ENCODE results near the gene CACNA1B. TPM values are rescaled to one million over a fixed set of nuclear protein-coding genes. Genes with fewer than 3 reads are reported as not detected.

Gene CACNA1B
- total and polyA plus RNA-seq, 2 of the 13 experiments (the other 11 are each of a cell fraction or from before 2014, with no cell fraction given): under 0.01 to 0.04 TPM

DNA sequence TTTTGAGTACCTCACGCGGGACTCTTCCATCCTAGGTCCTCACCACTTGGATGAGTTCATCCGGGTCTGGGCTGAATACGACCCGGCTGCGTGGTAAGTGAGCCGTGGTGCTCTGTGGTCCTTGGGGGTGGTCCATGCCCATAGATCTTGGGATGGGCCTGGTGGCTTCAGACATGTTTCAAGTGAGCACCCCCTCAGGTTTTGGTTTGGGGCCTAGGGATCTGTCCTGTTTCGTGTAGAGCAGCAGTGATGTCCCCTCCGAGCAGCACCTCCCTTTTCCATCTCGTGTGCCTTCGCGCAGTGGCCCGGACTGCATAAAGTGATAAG lies 218.9 kb downstream of the CACNA1B start:
- ChIA-PET CTCF (ENCODE audit: low intra/inter-chr PET ratio, low total read pairs) (no interaction called here), POLR2A (no interaction called here)
- TF ChIP-seq, protein P1, sequence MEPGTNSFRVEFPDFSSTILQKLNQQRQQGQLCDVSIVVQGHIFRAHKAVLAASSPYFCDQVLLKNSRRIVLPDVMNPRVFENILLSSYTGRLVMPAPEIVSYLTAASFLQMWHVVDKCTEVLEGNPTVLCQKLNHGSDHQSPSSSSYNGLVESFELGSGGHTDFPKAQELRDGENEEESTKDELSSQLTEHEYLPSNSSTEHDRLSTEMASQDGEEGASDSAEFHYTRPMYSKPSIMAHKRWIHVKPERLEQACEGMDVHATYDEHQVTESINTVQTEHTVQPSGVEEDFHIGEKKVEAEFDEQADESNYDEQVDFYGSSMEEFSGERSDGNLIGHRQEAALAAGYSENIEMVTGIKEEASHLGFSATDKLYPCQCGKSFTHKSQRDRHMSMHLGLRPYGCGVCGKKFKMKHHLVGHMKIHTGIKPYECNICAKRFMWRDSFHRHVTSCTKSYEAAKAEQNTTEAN (CRISPR knock-in tag; conservative IDR thresholded peaks at IDR 0.05): no peak
- TF ChIP-seq MIXL1 (CRISPR knock-in tag; IDR thresholded peaks at IDR 0.05): no peak
- no peak for TF ChIP-seq CERS6 (CRISPR knock-in tag; IDR thresholded peaks at IDR 0.05)
- TF ChIP-seq GTF2F1 (IDR thresholded peaks at IDR 0.05; ENCODE audit: low read length): no peak
- TF ChIP-seq, protein P2, sequence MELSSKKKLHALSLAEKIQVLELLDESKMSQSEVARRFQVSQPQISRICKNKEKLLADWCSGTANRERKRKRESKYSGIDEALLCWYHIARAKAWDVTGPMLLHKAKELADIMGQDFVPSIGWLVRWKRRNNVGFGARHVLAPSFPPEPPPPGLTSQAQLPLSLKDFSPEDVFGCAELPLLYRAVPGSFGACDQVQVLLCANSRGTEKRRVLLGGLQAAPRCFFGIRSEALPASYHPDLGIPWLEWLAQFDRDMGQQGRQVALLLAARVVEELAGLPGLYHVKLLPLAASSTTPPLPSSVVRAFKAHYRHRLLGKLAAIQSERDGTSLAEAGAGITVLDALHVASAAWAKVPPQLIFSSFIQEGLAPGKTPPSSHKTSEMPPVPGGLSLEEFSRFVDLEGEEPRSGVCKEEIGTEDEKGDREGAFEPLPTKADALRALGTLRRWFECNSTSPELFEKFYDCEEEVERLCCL (CRISPR knock-in tag; IDR thresholded peaks at IDR 0.05; ENCODE audit: borderline replicate concordance): no peak
- TF ChIP-seq, protein P3, sequence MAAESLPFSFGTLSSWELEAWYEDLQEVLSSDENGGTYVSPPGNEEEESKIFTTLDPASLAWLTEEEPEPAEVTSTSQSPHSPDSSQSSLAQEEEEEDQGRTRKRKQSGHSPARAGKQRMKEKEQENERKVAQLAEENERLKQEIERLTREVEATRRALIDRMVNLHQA (CRISPR knock-in tag; IDR thresholded peaks at IDR 0.05): no peak
- no peak for TF ChIP-seq MIER2 (CRISPR knock-in tag; IDR thresholded peaks at IDR 0.05)
- no peak for TF ChIP-seq YEATS2 (CRISPR knock-in tag; IDR thresholded peaks at IDR 0.05; ENCODE audit: borderline replicate concordance)
- TF ChIP-seq RFXAP (CRISPR knock-in tag; IDR thresholded peaks at IDR 0.05; ENCODE audit: borderline replicate concordance): no peak
- TF ChIP-seq, protein P4, sequence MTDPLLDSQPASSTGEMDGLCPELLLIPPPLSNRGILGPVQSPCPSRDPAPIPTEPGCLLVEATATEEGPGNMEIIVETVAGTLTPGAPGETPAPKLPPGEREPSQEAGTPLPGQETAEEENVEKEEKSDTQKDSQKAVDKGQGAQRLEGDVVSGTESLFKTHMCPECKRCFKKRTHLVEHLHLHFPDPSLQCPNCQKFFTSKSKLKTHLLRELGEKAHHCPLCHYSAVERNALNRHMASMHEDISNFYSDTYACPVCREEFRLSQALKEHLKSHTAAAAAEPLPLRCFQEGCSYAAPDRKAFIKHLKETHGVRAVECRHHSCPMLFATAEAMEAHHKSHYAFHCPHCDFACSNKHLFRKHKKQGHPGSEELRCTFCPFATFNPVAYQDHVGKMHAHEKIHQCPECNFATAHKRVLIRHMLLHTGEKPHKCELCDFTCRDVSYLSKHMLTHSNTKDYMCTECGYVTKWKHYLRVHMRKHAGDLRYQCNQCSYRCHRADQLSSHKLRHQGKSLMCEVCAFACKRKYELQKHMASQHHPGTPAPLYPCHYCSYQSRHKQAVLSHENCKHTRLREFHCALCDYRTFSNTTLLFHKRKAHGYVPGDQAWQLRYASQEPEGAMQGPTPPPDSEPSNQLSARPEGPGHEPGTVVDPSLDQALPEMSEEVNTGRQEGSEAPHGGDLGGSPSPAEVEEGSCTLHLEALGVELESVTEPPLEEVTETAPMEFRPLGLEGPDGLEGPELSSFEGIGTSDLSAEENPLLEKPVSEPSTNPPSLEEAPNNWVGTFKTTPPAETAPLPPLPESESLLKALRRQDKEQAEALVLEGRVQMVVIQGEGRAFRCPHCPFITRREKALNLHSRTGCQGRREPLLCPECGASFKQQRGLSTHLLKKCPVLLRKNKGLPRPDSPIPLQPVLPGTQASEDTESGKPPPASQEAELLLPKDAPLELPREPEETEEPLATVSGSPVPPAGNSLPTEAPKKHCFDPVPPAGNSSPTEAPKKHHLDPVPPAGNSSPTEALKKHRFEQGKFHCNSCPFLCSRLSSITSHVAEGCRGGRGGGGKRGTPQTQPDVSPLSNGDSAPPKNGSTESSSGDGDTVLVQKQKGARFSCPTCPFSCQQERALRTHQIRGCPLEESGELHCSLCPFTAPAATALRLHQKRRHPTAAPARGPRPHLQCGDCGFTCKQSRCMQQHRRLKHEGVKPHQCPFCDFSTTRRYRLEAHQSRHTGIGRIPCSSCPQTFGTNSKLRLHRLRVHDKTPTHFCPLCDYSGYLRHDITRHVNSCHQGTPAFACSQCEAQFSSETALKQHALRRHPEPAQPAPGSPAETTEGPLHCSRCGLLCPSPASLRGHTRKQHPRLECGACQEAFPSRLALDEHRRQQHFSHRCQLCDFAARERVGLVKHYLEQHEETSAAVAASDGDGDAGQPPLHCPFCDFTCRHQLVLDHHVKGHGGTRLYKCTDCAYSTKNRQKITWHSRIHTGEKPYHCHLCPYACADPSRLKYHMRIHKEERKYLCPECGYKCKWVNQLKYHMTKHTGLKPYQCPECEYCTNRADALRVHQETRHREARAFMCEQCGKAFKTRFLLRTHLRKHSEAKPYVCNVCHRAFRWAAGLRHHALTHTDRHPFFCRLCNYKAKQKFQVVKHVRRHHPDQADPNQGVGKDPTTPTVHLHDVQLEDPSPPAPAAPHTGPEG (CRISPR knock-in tag; IDR thresholded peaks at IDR 0.05): no peak
- TF ChIP-seq ZNF563 (CRISPR knock-in tag; IDR thresholded peaks at IDR 0.05): no peak
- no peak for TF ChIP-seq ZNF670 (CRISPR knock-in tag; IDR thresholded peaks at IDR 0.05; ENCODE audit: borderline replicate concordance)
- TF ChIP-seq KLF12 (CRISPR knock-in tag; IDR thresholded peaks at IDR 0.05; ENCODE audit: borderline replicate concordance): no peak
- no peak for TF ChIP-seq ZNF251 (CRISPR knock-in tag; IDR thresholded peaks at IDR 0.05)
- in situ Hi-C loops (cut with HindIII; ENCODE audit: extremely low pct_ligation_motif_present, low pct_unique_long_range_greater_than_20kb): no loop called here
- H3K79me2 ChIP-seq (ENCODE audit: insufficient read depth, low read length): no peaks in the 10 kb centered on the region
- H3K36me3 ChIP-seq (replicated peaks in 1 of 2; ENCODE audit: control insufficient read depth in 1 of 2, insufficient read depth in 2 of 2, low read length in 2 of 2): no peaks in the 10 kb centered on the region
- peaks cover 2 to 3% of the 10 kb centered on the region in 2 experiments; a peak in 1 of 5 replicates for H3K27me3 ChIP-seq (ENCODE audit: control insufficient read depth in 1 of 2, insufficient read depth in 2 of 2, low read length in 2 of 2)
- no peak overlapping the region for H2AFZ ChIP-seq (ENCODE audit: low read length)
- H3K4me3 ChIP-seq (replicated peaks in 1 of 3; ENCODE audit: insufficient read depth in 1 of 3, low read depth in 2 of 3, low read length in 3 of 3): no peak overlapping the region
- FAIRE-seq (no peak), ATAC-seq (no peak), DNase-seq (ENCODE audit: low spot score) (no peak)
- no TSS peak for BruUV-seq (replicated peaks)
- H3K9me3 ChIP-seq (ENCODE audit: low read length): no peaks in the 10 kb centered on the region
- H3K9ac ChIP-seq (ENCODE audit: insufficient read depth, low read depth, low read length): no peak overlapping the region
- H3K4me1 ChIP-seq (ENCODE audit: insufficient read depth, low read length): no peaks in the 10 kb centered on the region
- H3K27ac ChIP-seq (ENCODE audit: extremely low read length, insufficient read depth, low read length): no peak overlapping the region
- no peaks in the 10 kb centered on the region for H4K20me1 ChIP-seq (ENCODE audit: insufficient read depth, low read length)
- 80% methylated on average over 5 of the region's 13 CpGs for WGBS (ENCODE audit: low lambda C conversion rate)
- H3K4me2 ChIP-seq (ENCODE audit: low read depth, low read length): no peak overlapping the region
- intact Hi-C loops (cut with micrococcal nuclease; ENCODE audit: unreplicated experiment): no loop called here

Data from HepG2 (cell line).